ENCODE results near the gene FAM227B.
"Not testable (repeated sequence)": the region's sequence is repeated elsewhere in the genome, so short reads cannot be mapped to it uniquely, and the experiment has no call there.

FAM227B gene

GRCh38 chr15:49361370-49361769 is 259.2 kb downstream of the FAM227B start:
- no peak for DNase-seq

GRCh38 chr15:49354439-49354838 is 266.2 kb downstream of the FAM227B start:
- not testable (repeated sequence) for DNase-seq

- DNase-seq: no peak
Measured at GRCh38 chr15:49343546-49343945, 277.1 kb downstream of the FAM227B start.

GRCh38 chr15:49339656-49340055 is 281.0 kb downstream of the FAM227B start:
- DNase-seq: no peak

GRCh38 chr15:49331951-49332350 is 288.7 kb downstream of the FAM227B start:
- no peak for DNase-seq

GRCh38 chr15:49331442-49331841 is 289.2 kb downstream of the FAM227B start:
- DNase-seq: no peak

- no peak for DNase-seq
Measured at GRCh38 chr15:49330166-49330565, 290.5 kb downstream of the FAM227B start.

GRCh38 chr15:49328941-49329340 is 291.7 kb downstream of the FAM227B start:
- DNase-seq: no peak

GRCh38 chr15:49327927-49328326 is 292.7 kb downstream of the FAM227B start:
- DNase-seq: no peak

- no peak for DNase-seq
Measured at GRCh38 chr15:49323207-49323606, 297.4 kb downstream of the FAM227B start.

GRCh38 chr15:49320351-49320750 is 300.3 kb downstream of the FAM227B start:
- no peak for DNase-seq

GRCh38 chr15:49315391-49315823 is 305.2 kb downstream of the FAM227B start:
- no peak for DNase-seq

- DNase-seq: no peak
Measured at GRCh38 chr15:49314716-49315115, 305.9 kb downstream of the FAM227B start.

- no peak for DNase-seq
Measured at GRCh38 chr15:49313650-49314049, 307.0 kb downstream of the FAM227B start.

GRCh38 chr15:49309889-49310288 is 310.7 kb downstream of the FAM227B start:
- DNase-seq: no peak

GRCh38 chr15:49308686-49309085 is 311.9 kb downstream of the FAM227B start:
- no peak for DNase-seq

GRCh38 chr15:49306551-49306950 is 314.1 kb downstream of the FAM227B start:
- no peak for DNase-seq

- no peak for DNase-seq
Measured at GRCh38 chr15:49303003-49303402, 317.6 kb downstream of the FAM227B start.

- no peak for DNase-seq
Measured at GRCh38 chr15:49301562-49301961, 319.1 kb downstream of the FAM227B start.

- no peak for DNase-seq
Measured at GRCh38 chr15:49300856-49301255, 319.8 kb downstream of the FAM227B start.

- DNase-seq: no peak
Measured at GRCh38 chr15:49297584-49297983, 323.0 kb downstream of the FAM227B start.

- DNase-seq: no peak
Measured at GRCh38 chr15:49296258-49296657, 324.4 kb downstream of the FAM227B start.

- DNase-seq: no peak
Measured at GRCh38 chr15:49293941-49294340, 326.7 kb downstream of the FAM227B start.

GRCh38 chr15:49290191-49290590 is 330.4 kb downstream of the FAM227B start:
- no peak for DNase-seq

- DNase-seq: no peak
Measured at GRCh38 chr15:49288391-49288790, 332.2 kb downstream of the FAM227B start.

GRCh38 chr15:49287481-49287880 is 333.1 kb downstream of the FAM227B start:
- DNase-seq: no peak

All from NCI-H1436 (cell line).